B cell (primary cell): ENCODE results near the gene HCN4.

ENCODE experiments used
- CTCF ChIP-seq: fragments of 200-600 bp; IDR thresholded peaks from one replicate; pipeline ENCODE4 v1.8.0; 2022; ENCODE audit warnings: antibody characterized with exemption, mild to moderate bottlenecking
- EZH2 ChIP-seq: IDR thresholded peaks from 2 replicates; pipeline ENCODE4 v1.6.1; 2012; ENCODE audit warnings: borderline replicate concordance, low read depth, mild to moderate bottlenecking, moderate library complexity, low read length; ENCODE audit not compliant: insufficient read depth, poor library complexity, severe bottlenecking

GRCh38 chr15:73349191-73349590 lies 19.6 kb downstream of the HCN4 start:
- TF ChIP-seq CTCF (no peak), EZH2 (no peak)
